Keratinocyte (primary cell): ENCODE data around the gene GBP7. TPM values are rescaled to one million over a fixed set of nuclear protein-coding genes. Genes with fewer than 3 reads are reported as not detected.

Experiments used
- DNase-seq: peaks from one replicate; pipeline ENCODE4 v3.0.0-alpha.2; 2011; ENCODE audit warnings: low read depth, missing footprints, low spot score
- FAIRE-seq: peaks from 2 replicates; lab custom pipeline; 2011; peaks lifted over from hg19 to GRCh38; lab: Jason Lieb, UNC
- H2AFZ ChIP-seq: 2 replicates; pipeline ENCODE4 v1.6.0; 2012; ENCODE audit warnings: low read length, control low read depth, inconsistent platforms; ENCODE audit not compliant: control insufficient read depth
- H3K27ac ChIP-seq: 2 replicates; pipeline ENCODE4 v1.5.1; 2011; ENCODE audit warnings: low read length; ENCODE audit not compliant: control insufficient read depth, insufficient read depth
- H3K27me3 ChIP-seq: 3 replicates; pipeline ENCODE4 v1.6.0; 2011; ENCODE audit warnings: low read length; ENCODE audit not compliant: control insufficient read depth, insufficient read depth; ENCODE audit errors: extremely low read depth
- H3K36me3 ChIP-seq, 2 experiments: 2 replicates in 1 of 2; 3 replicates in 1 of 2; pipeline ENCODE4 v1.5.1; 2011; ENCODE audit warnings: low read length in 2 of 2, mild to moderate bottlenecking in 1 of 2; ENCODE audit not compliant: control insufficient read depth in 2 of 2, insufficient read depth in 2 of 2; ENCODE audit errors: extremely low read depth in 1 of 2
- H3K4me1 ChIP-seq: 3 replicates; pipeline ENCODE4 v1.5.1; 2011; ENCODE audit warnings: low read length; ENCODE audit not compliant: control insufficient read depth, insufficient read depth; ENCODE audit errors: extremely low read depth
- H3K4me2 ChIP-seq: 3 replicates; pipeline ENCODE4 v1.6.0; 2011; ENCODE audit warnings: low read depth, low read length; ENCODE audit not compliant: control insufficient read depth, insufficient read depth; ENCODE audit errors: extremely low read depth
- H3K4me3 ChIP-seq, 3 experiments: fragments of 200-600 bp in 1 of 3; sonication (generic) in 1 of 3; 2 replicates in 2 of 3; 3 replicates in 1 of 3; pipeline ENCODE4 v1.5.1; 2011 to 2016; ENCODE audit warnings: low read length in 3 of 3, mild to moderate bottlenecking in 3 of 3, control low read depth in 2 of 3, inconsistent platforms in 1 of 3, low read depth in 1 of 3, mixed read lengths in 1 of 3, mixed run types in 1 of 3, moderate library complexity in 1 of 3; ENCODE audit not compliant: control insufficient read depth in 2 of 3, insufficient read depth in 2 of 3; ENCODE audit errors: extremely low read depth in 1 of 3
- H3K79me2 ChIP-seq: 2 replicates; pipeline ENCODE4 v1.6.0; 2012; ENCODE audit warnings: low read length; ENCODE audit not compliant: control insufficient read depth, insufficient read depth
- H3K9ac ChIP-seq: 3 replicates; pipeline ENCODE4 v1.6.0; 2011; ENCODE audit warnings: low read length; ENCODE audit not compliant: control insufficient read depth, insufficient read depth; ENCODE audit errors: extremely low read depth
- H3K9me1 ChIP-seq: 3 replicates; pipeline ENCODE4 v1.6.0; 2011; ENCODE audit warnings: low read length; ENCODE audit not compliant: control insufficient read depth, insufficient read depth; ENCODE audit errors: extremely low read depth
- H3K9me3 ChIP-seq: 2 replicates; pipeline ENCODE4 v1.5.1; 2012; ENCODE audit warnings: low read depth, low read length; ENCODE audit not compliant: control insufficient read depth
- H4K20me1 ChIP-seq: 3 replicates; pipeline ENCODE4 v1.6.0; 2011; ENCODE audit warnings: low read length; ENCODE audit not compliant: control insufficient read depth, insufficient read depth; ENCODE audit errors: extremely low read depth
- CTCF ChIP-seq, 3 experiments: IDR thresholded peaks in 1 of 3; conservative IDR thresholded peaks in 1 of 3; optimal IDR thresholded peaks in 1 of 3; 2 replicates in 2 of 3; 3 replicates in 1 of 3; pipeline versions ENCODE3 to v1.5.1; 2011; ENCODE audit warnings: low read length in 3 of 3, mild to moderate bottlenecking in 3 of 3, moderate library complexity in 2 of 3, control low read depth in 1 of 3, inconsistent platforms in 1 of 3; ENCODE audit not compliant: insufficient read depth in 2 of 3; ENCODE audit errors: extremely low read depth in 1 of 3
- EZH2 ChIP-seq: IDR thresholded peaks from one replicate; pipeline ENCODE4 v1.6.1; 2012; ENCODE audit warnings: inconsistent platforms, mild to moderate bottlenecking, low read length, moderate library complexity
- dilution Hi-C: fragments of 300-500 bp; cut with MboI; formaldehyde crosslinking; loops from one replicate; pipeline ENCODE4 v1.7.0; 2020; ENCODE audit warnings: low sequenced_read_pairs; ENCODE audit not compliant: extremely low pct_ligation_motif_present
- polyA plus RNA-seq, 5 experiments: library from polyadenylated mRNA; depleted of rRNA in 3 of 5; stranded (reverse) in 3 of 5; stranded (forward) in 1 of 5; unstranded in 1 of 5; fragments of >200 nt; gene quantifications; 1 replicate in 1 of 5; 2 replicates in 3 of 5; 3 replicates in 1 of 5; pipeline versions ENCODE4 v1.2.1 to v1.2.3, GENCODE V29; 2011 to 2012; ENCODE audit warnings: missing spikeins in 2 of 5, low read depth in 1 of 5, low replicate concordance in 1 of 5

The GBP7 gene
- polyA plus RNA-seq, 1 donor (not counting 4 experiments of a cell fraction or from before 2014, with no cell fraction given), result not detected

GRCh38 chr1:89121641-89122040, 54.2 kb downstream of the GBP7 start:
- FAIRE-seq, result no peak
- TF ChIP-seq EZH2 (no peak), CTCF (optimal IDR thresholded peaks at IDR 0.05 in 1 of 3, IDR thresholded peaks at IDR 0.05 in 1 of 3, conservative IDR thresholded peaks at IDR 0.05 in 1 of 3; ENCODE audit: extremely low read depth in 1 of 3, insufficient read depth in 2 of 3, low read length in 3 of 3) (no peak)
- H3K36me3 ChIP-seq, result no peaks in the 10 kb centered on the region

GRCh38 chr1:89114662-89115061, 61.1 kb downstream of the GBP7 start:
- H2AFZ ChIP-seq, result no peak overlapping the region
- dilution Hi-C loops, result no loop called here
- H4K20me1 ChIP-seq, result no peaks in the 10 kb centered on the region
- no peaks in the 10 kb centered on the region for H3K9me3 ChIP-seq
- DNase-seq (no peak), FAIRE-seq (no peak)
- no peaks in the 10 kb centered on the region for H3K36me3 ChIP-seq
- no peak overlapping the region for H3K27ac ChIP-seq
- H3K4me1 ChIP-seq, result no peaks in the 10 kb centered on the region
- no peak overlapping the region for H3K4me3 ChIP-seq
- no peaks in the 10 kb centered on the region for H3K27me3 ChIP-seq
- no peaks in the 10 kb centered on the region for H3K9me1 ChIP-seq
- TF ChIP-seq EZH2 (no peak), CTCF (optimal IDR thresholded peaks at IDR 0.05 in 1 of 3, IDR thresholded peaks at IDR 0.05 in 1 of 3, conservative IDR thresholded peaks at IDR 0.05 in 1 of 3; ENCODE audit: extremely low read depth in 1 of 3, insufficient read depth in 2 of 3, low read length in 3 of 3) (no peak)
- no peak overlapping the region for H3K4me2 ChIP-seq
- no peak overlapping the region for H3K9ac ChIP-seq
- no peaks in the 10 kb centered on the region for H3K79me2 ChIP-seq

More at GRCh38 chr1:89121641-89122040, 54.2 kb downstream of the GBP7 start:
- Histone ChIP-seq H3K4me2 (no peak overlapping the region), H3K9me1 (no peaks in the 10 kb centered on the region), H3K9ac (no peak overlapping the region), H4K20me1 (no peaks in the 10 kb centered on the region), H3K27me3 (no peaks in the 10 kb centered on the region), H2AFZ (no peak overlapping the region), H3K4me3 (no peak overlapping the region), H3K9me3 (no peaks in the 10 kb centered on the region), H3K79me2 (no peaks in the 10 kb centered on the region), H3K4me1 (peaks cover 8% of the 10 kb centered on the region), H3K27ac (no peak overlapping the region)
- no peak for DNase-seq
- dilution Hi-C loops, result no loop called here
